GM12801 (cell line): ENCODE results near the gene ZNF593OS.

Experiments
- CTCF ChIP-seq: IDR thresholded peaks from one replicate; pipeline ENCODE4 v1.5.1; 2011; ENCODE audit warnings: control low read depth; ENCODE audit not compliant: insufficient read length; ENCODE audit errors: extremely low read depth

ZNF593OS gene

GRCh38 chr1:26162220-26162709 is 9.4 kb downstream of the ZNF593OS start:
- no peak for TF ChIP-seq CTCF

- TF ChIP-seq CTCF, result no peak
Observed at GRCh38 chr1:26161415-26162219, 10.0 kb downstream of the ZNF593OS start.

GRCh38 chr1:26160527-26161414 is 10.9 kb downstream of the ZNF593OS start:
- TF ChIP-seq CTCF, result no peak

- TF ChIP-seq CTCF, result no peak
Observed at GRCh38 chr1:26159743-26160039, 11.9 kb downstream of the ZNF593OS start.

- no peak for TF ChIP-seq CTCF
Observed at GRCh38 chr1:26158908-26159742, 12.5 kb downstream of the ZNF593OS start, which contains the start of gene FAM110D. Gene FAM110D, plus strand, starts transcription at chr1:26159079. Its CDS starts 2,213 bp downstream, at chr1:26161292.

- no peak for TF ChIP-seq CTCF
Observed at GRCh38 chr1:26158271-26158907, 13.2 kb downstream of the ZNF593OS start.
